Fibroblast of the aortic adventitia (primary cell): Measurements from ENCODE around the gene GMCL2. TPM values are rescaled to one million over a fixed set of nuclear protein-coding genes. Genes with fewer than 3 reads are reported as not detected.

ENCODE experiments used
- DNase-seq: peaks from one replicate; pipeline ENCODE4 v3.0.0-alpha.2; 2010; ENCODE audit warnings: low read depth
- H3K4me3 ChIP-seq: 2 replicates; pipeline ENCODE4 v1.5.1; 2011; ENCODE audit warnings: low read depth, mild to moderate bottlenecking, control low read depth, low read length, moderate library complexity
- CTCF ChIP-seq: IDR thresholded peaks from 2 replicates; pipeline ENCODE4 v1.5.1; 2011; ENCODE audit warnings: mild to moderate bottlenecking, low read length, control low read depth, inconsistent platforms; ENCODE audit not compliant: insufficient read depth
- total RNA-seq: library from RNA; depleted of rRNA; stranded (reverse); fragments of >200 nt; gene quantifications from 2 replicates; pipeline ENCODE4 v1.2.3, GENCODE V29; 2012; ENCODE audit warnings: low replicate concordance

Gene GMCL2
- total RNA-seq, 1 donor, result not detected

- TF ChIP-seq CTCF, result no peak
- no peak overlapping the region for H3K4me3 ChIP-seq
- no peak for DNase-seq
Measured at GRCh38 chr5:178180141-178180863, 6.9 kb downstream of the GMCL2 start.

GRCh38 chr5:178177569-178177968, 9.6 kb downstream of the GMCL2 start:
- H3K4me3 ChIP-seq, result no peak overlapping the region
- TF ChIP-seq CTCF, result no peak
- no peak for DNase-seq

GRCh38 chr5:178176791-178177190, 10.4 kb downstream of the GMCL2 start:
- DNase-seq, result no peak
- no peak for TF ChIP-seq CTCF
- no peak overlapping the region for H3K4me3 ChIP-seq

GRCh38 chr5:178174456-178174855, 12.7 kb downstream of the GMCL2 start:
- no peak for DNase-seq
- no peak overlapping the region for H3K4me3 ChIP-seq
- no peak for TF ChIP-seq CTCF

- no peak for TF ChIP-seq CTCF
- no peak overlapping the region for H3K4me3 ChIP-seq
- no peak for DNase-seq
Measured at GRCh38 chr5:178170455-178170854, 16.7 kb downstream of the GMCL2 start.

GRCh38 chr5:178165581-178165980, 21.6 kb downstream of the GMCL2 start:
- TF ChIP-seq CTCF, result no peak
- DNase-seq, result no peak
- no peak overlapping the region for H3K4me3 ChIP-seq
